Measurements from ENCODE around the gene TMCO2.

The TMCO2 gene

GRCh38 chr1:40244138-40244744 is 3.5 kb upstream of the TMCO2 start:
- Histone ChIP-seq H3K9me3 (ENCODE audit: control insufficient read depth, insufficient read depth, low read length) (no peaks in the 10 kb centered on the region), H3K9ac (ENCODE audit: low read depth, low read length) (no peak overlapping the region), H3K36me3 (ENCODE audit: insufficient read depth, low read length) (no peaks in the 10 kb centered on the region; the same call in 1 of the 2 replicates), H3K4me1 (ENCODE audit: insufficient read depth, low read length) (no peaks in the 10 kb centered on the region)

- no peaks in the 10 kb centered on the region for H3K36me3 ChIP-seq (ENCODE audit: insufficient read depth, low read length)
- no peaks in the 10 kb centered on the region for H3K9me3 ChIP-seq (ENCODE audit: control insufficient read depth, insufficient read depth, low read length)
- no peaks in the 10 kb centered on the region for H3K4me1 ChIP-seq (ENCODE audit: insufficient read depth, low read length)
- H3K9ac ChIP-seq (ENCODE audit: low read depth, low read length): no peak overlapping the region
These were observed 2.1 kb upstream of the TMCO2 start for GRCh38 chr1:40245686-40246085.

GRCh38 chr1:40248412-40248811 is 675 bp downstream of the TMCO2 start:
- Histone ChIP-seq H3K36me3 (ENCODE audit: insufficient read depth, low read length) (no peaks in the 10 kb centered on the region), H3K9me3 (ENCODE audit: control insufficient read depth, insufficient read depth, low read length) (no peaks in the 10 kb centered on the region), H3K4me1 (ENCODE audit: insufficient read depth, low read length) (no peaks in the 10 kb centered on the region), H3K9ac (ENCODE audit: low read depth, low read length) (no peak overlapping the region)

GRCh38 chr1:40251456-40251855 is 3.7 kb downstream of the TMCO2 start:
- H3K9ac ChIP-seq (ENCODE audit: low read depth, low read length): no peak overlapping the region
- H3K9me3 ChIP-seq (ENCODE audit: control insufficient read depth, insufficient read depth, low read length): no peaks in the 10 kb centered on the region

GRCh38 chr1:40252601-40253000 is 4.9 kb downstream of the TMCO2 start:
- H3K4me1 ChIP-seq (ENCODE audit: insufficient read depth, low read length): peaks cover 3% of the 10 kb centered on the region

More at GRCh38 chr1:40251456-40251855, 3.7 kb downstream of the TMCO2 start:
- Histone ChIP-seq H3K36me3 (ENCODE audit: insufficient read depth, low read length) (no peaks in the 10 kb centered on the region), H3K4me1 (ENCODE audit: insufficient read depth, low read length) (no peaks in the 10 kb centered on the region)

GRCh38 chr1:40255231-40255630 is 7.5 kb downstream of the TMCO2 start:
- H3K4me1 ChIP-seq (ENCODE audit: insufficient read depth, low read length): peaks cover 3% of the 10 kb centered on the region
- peaks cover 4% of the 10 kb centered on the region for H3K36me3 ChIP-seq (ENCODE audit: insufficient read depth, low read length)
- no peak overlapping the region for H3K9ac ChIP-seq (ENCODE audit: low read depth, low read length)
- no peaks in the 10 kb centered on the region for H3K9me3 ChIP-seq (ENCODE audit: control insufficient read depth, insufficient read depth, low read length)

More at GRCh38 chr1:40252601-40253000, 4.9 kb downstream of the TMCO2 start:
- Histone ChIP-seq H3K9me3 (ENCODE audit: control insufficient read depth, insufficient read depth, low read length) (no peaks in the 10 kb centered on the region), H3K9ac (ENCODE audit: low read depth, low read length) (no peak overlapping the region), H3K36me3 (ENCODE audit: insufficient read depth, low read length) (no peaks in the 10 kb centered on the region)

GRCh38 chr1:40256401-40257084 is 8.8 kb downstream of the TMCO2 start:
- Histone ChIP-seq H3K9ac (ENCODE audit: low read depth, low read length) (peak overlapping the region; percentile 89), H3K36me3 (ENCODE audit: insufficient read depth, low read length) (peaks cover 15% of the 10 kb centered on the region), H3K9me3 (ENCODE audit: control insufficient read depth, insufficient read depth, low read length) (no peaks in the 10 kb centered on the region), H3K4me1 (ENCODE audit: insufficient read depth, low read length) (peaks cover 3% of the 10 kb centered on the region)

- H3K9ac ChIP-seq (ENCODE audit: low read depth, low read length): peak overlapping the region; percentile 89
- peaks cover 15% of the 10 kb centered on the region for H3K36me3 ChIP-seq (ENCODE audit: insufficient read depth, low read length)
- no peaks in the 10 kb centered on the region for H3K9me3 ChIP-seq (ENCODE audit: control insufficient read depth, insufficient read depth, low read length)
- H3K4me1 ChIP-seq (ENCODE audit: insufficient read depth, low read length): peaks cover 3% of the 10 kb centered on the region
These were observed 9.6 kb downstream of the TMCO2 start for GRCh38 chr1:40257313-40257687.

- Histone ChIP-seq H3K36me3 (ENCODE audit: insufficient read depth, low read length) (peaks cover 18% of the 10 kb centered on the region), H3K4me1 (ENCODE audit: insufficient read depth, low read length) (peaks cover 3% of the 10 kb centered on the region), H3K9ac (ENCODE audit: low read depth, low read length) (peak within 1 kb of the TSS; percentile 89), H3K9me3 (ENCODE audit: control insufficient read depth, insufficient read depth, low read length) (no peaks in the 10 kb centered on the region)
These were observed 10.1 kb downstream of the TMCO2 start, which contains the start of gene ZMPSTE24 for GRCh38 chr1:40257688-40258444. TSS of gene ZMPSTE24 (plus strand) at chr1:40258236. CDS start at chr1:40258272, 36 bp downstream.

- Histone ChIP-seq H3K36me3 (ENCODE audit: insufficient read depth, low read length) (peaks cover 19% of the 10 kb centered on the region), H3K9ac (ENCODE audit: low read depth, low read length) (peak overlapping the region; percentile 89), H3K4me1 (ENCODE audit: insufficient read depth, low read length) (peaks cover 3% of the 10 kb centered on the region), H3K9me3 (ENCODE audit: control insufficient read depth, insufficient read depth, low read length) (no peaks in the 10 kb centered on the region)
These were observed 10.7 kb downstream of the TMCO2 start for GRCh38 chr1:40258445-40258769.

- Histone ChIP-seq H3K4me1 (ENCODE audit: insufficient read depth, low read length) (no peaks in the 10 kb centered on the region), H3K36me3 (ENCODE audit: insufficient read depth, low read length) (peaks cover 24% of the 10 kb centered on the region), H3K9ac (ENCODE audit: low read depth, low read length) (no peak overlapping the region), H3K9me3 (ENCODE audit: control insufficient read depth, insufficient read depth, low read length) (no peaks in the 10 kb centered on the region)
These were observed 16.6 kb downstream of the TMCO2 start for GRCh38 chr1:40264354-40264781.

GRCh38 chr1:40265298-40265697 is 17.6 kb downstream of the TMCO2 start:
- peaks cover 20% of the 10 kb centered on the region for H3K36me3 ChIP-seq (ENCODE audit: insufficient read depth, low read length)

GRCh38 chr1:40265919-40266318 is 18.2 kb downstream of the TMCO2 start:
- no peak overlapping the region for H3K9ac ChIP-seq (ENCODE audit: low read depth, low read length)
- no peaks in the 10 kb centered on the region for H3K9me3 ChIP-seq (ENCODE audit: control insufficient read depth, insufficient read depth, low read length)
- H3K4me1 ChIP-seq (ENCODE audit: insufficient read depth, low read length): no peaks in the 10 kb centered on the region
- peaks cover 20% of the 10 kb centered on the region for H3K36me3 ChIP-seq (ENCODE audit: insufficient read depth, low read length)

More at GRCh38 chr1:40265298-40265697, 17.6 kb downstream of the TMCO2 start:
- Histone ChIP-seq H3K9me3 (ENCODE audit: control insufficient read depth, insufficient read depth, low read length) (no peaks in the 10 kb centered on the region), H3K9ac (ENCODE audit: low read depth, low read length) (no peak overlapping the region), H3K4me1 (ENCODE audit: insufficient read depth, low read length) (no peaks in the 10 kb centered on the region)

GRCh38 chr1:40266786-40267535 is 19.2 kb downstream of the TMCO2 start:
- H3K36me3 ChIP-seq (ENCODE audit: insufficient read depth, low read length): peaks cover 15% of the 10 kb centered on the region
- no peaks in the 10 kb centered on the region for H3K9me3 ChIP-seq (ENCODE audit: control insufficient read depth, insufficient read depth, low read length)
- H3K9ac ChIP-seq (ENCODE audit: low read depth, low read length): no peak overlapping the region
- no peaks in the 10 kb centered on the region for H3K4me1 ChIP-seq (ENCODE audit: insufficient read depth, low read length)

Data from ES-I3 (cell line).